GM23338 (cell line): ENCODE data around the gene RPL27A. TPM values are rescaled to one million over a fixed set of nuclear protein-coding genes. Genes with fewer than 3 reads are reported as not detected.

Source experiments
- ATAC-seq: fragments of 200-7000 bp; cut with Tn5 transposase; 3 replicates; pipeline ENCODE4 v1.9.1; 2020
- DNase-seq: peaks from one replicate; pipeline ENCODE4 v3.0.0-alpha.2; 2015; ENCODE audit warnings: low spot score
- H2AFZ ChIP-seq: fragments of 200-600 bp; sonication (generic); 2 replicates; pipeline ENCODE4 v1.8.0; 2016; ENCODE audit warnings: antibody characterized with exemption, mild to moderate bottlenecking, moderate library complexity
- H3F3A ChIP-seq: fragments of 200-600 bp; sonication (generic); replicated peaks from 2 replicates; pipeline ENCODE4 v1.8.0; 2017; ENCODE audit warnings: antibody characterized with exemption, mixed run types, low read depth
- H3K27ac ChIP-seq: fragments of 200-600 bp; sonication (generic); 2 replicates; pipeline ENCODE4 v1.6.1; 2016; ENCODE audit warnings: low read depth
- H3K27me3 ChIP-seq: fragments of 200-600 bp; sonication (generic); 2 replicates; pipeline ENCODE4 v1.8.0; 2016; ENCODE audit warnings: mild to moderate bottlenecking, mixed run types, moderate library complexity; ENCODE audit not compliant: insufficient read depth
- H3K36me3 ChIP-seq: fragments of 200-600 bp; sonication (generic); 2 replicates; pipeline ENCODE4 v1.8.0; 2016; ENCODE audit warnings: mild to moderate bottlenecking; ENCODE audit not compliant: insufficient read depth
- H3K4me1 ChIP-seq: fragments of 200-600 bp; sonication (generic); 2 replicates; pipeline ENCODE4 v1.8.0; 2016; ENCODE audit warnings: mild to moderate bottlenecking, moderate library complexity; ENCODE audit not compliant: insufficient read depth
- H3K4me2 ChIP-seq: fragments of 200-600 bp; sonication (generic); 2 replicates; pipeline ENCODE4 v1.7.1; 2017; ENCODE audit warnings: mixed run types
- H3K4me3 ChIP-seq: fragments of 200-600 bp; sonication (generic); 2 replicates; pipeline ENCODE4 v1.6.1; 2016; ENCODE audit warnings: mixed run types
- H3K79me2 ChIP-seq: fragments of 200-600 bp; sonication (generic); replicated peaks from 2 replicates; pipeline ENCODE4 v1.8.0; 2017; ENCODE audit warnings: mild to moderate bottlenecking; ENCODE audit not compliant: insufficient read depth
- H3K9me2 ChIP-seq: fragments of 200-600 bp; sonication (generic); 2 replicates; pipeline ENCODE4 v1.8.0; 2017; ENCODE audit not compliant: insufficient read depth
- H4K20me1 ChIP-seq: fragments of 200-600 bp; sonication (generic); replicated peaks from 2 replicates; pipeline ENCODE4 v1.8.0; 2017; ENCODE audit warnings: mild to moderate bottlenecking; ENCODE audit not compliant: insufficient read depth
- H3K27ac Mint-ChIP-seq: 2 replicates; pipeline ENCODE4 v1.8.0; 2020; ENCODE audit warnings: inconsistent platforms, mild to moderate bottlenecking, moderate library complexity, mixed read lengths
- H3K27me3 Mint-ChIP-seq: 3 replicates; pipeline ENCODE4 v1.8.0; 2022; ENCODE audit warnings: low read depth, mild to moderate bottlenecking, moderate library complexity, mixed read lengths, inconsistent platforms; ENCODE audit not compliant: insufficient read depth, poor library complexity
- H3K36me3 Mint-ChIP-seq: 3 replicates; pipeline ENCODE4 v1.8.0; 2021; ENCODE audit warnings: low read depth, mild to moderate bottlenecking, inconsistent platforms, moderate library complexity, mixed read lengths
- H3K4me1 Mint-ChIP-seq: 3 replicates; pipeline ENCODE4 v1.8.0; 2020; ENCODE audit warnings: mild to moderate bottlenecking, inconsistent platforms, mixed read lengths
- H3K4me3 Mint-ChIP-seq: 3 replicates; pipeline ENCODE4 v1.8.0; 2021; ENCODE audit warnings: moderate library complexity, mild to moderate bottlenecking, inconsistent platforms, mixed read lengths
- H3K9me3 Mint-ChIP-seq: 3 replicates; pipeline ENCODE4 v1.8.0; 2020; ENCODE audit warnings: moderate library complexity, mild to moderate bottlenecking, inconsistent platforms, mixed read lengths
- CREB1 ChIP-seq: fragments of 250-450 bp; sonication (Bioruptor Pico); IDR thresholded peaks from 2 replicates; pipeline ENCODE4 v1.5.0; 2020; ENCODE audit warnings: low read depth, mild to moderate bottlenecking, moderate library complexity
- EZH2 ChIP-seq: fragments of 200-600 bp; sonication (generic); IDR thresholded peaks from one replicate; pipeline ENCODE4 v1.8.0; 2017; ENCODE audit warnings: antibody characterized with exemption, mild to moderate bottlenecking, low read depth; ENCODE audit not compliant: unreplicated experiment
- EZH2phosphoT487 ChIP-seq: fragments of 200-600 bp; sonication (generic); IDR thresholded peaks from one replicate; pipeline ENCODE4 v1.8.1; 2018; ENCODE audit warnings: antibody characterized with exemption; ENCODE audit not compliant: unreplicated experiment
- JUNB ChIP-seq: IDR thresholded peaks from one replicate; pipeline ENCODE4 v1.6.1; 2016; ENCODE audit warnings: antibody characterized with exemption; ENCODE audit not compliant: unreplicated experiment
- NANOG ChIP-seq: IDR thresholded peaks from 2 replicates; pipeline ENCODE4 v1.6.1; 2016; ENCODE audit warnings: antibody characterized with exemption, borderline replicate concordance
- POLR2AphosphoS5 ChIP-seq: IDR thresholded peaks from 2 replicates; pipeline ENCODE4 v1.6.1; 2016; ENCODE audit warnings: antibody characterized with exemption, low read depth
- STAT1 ChIP-seq: IDR thresholded peaks from one replicate; pipeline ENCODE4 v1.6.1; 2016; ENCODE audit warnings: antibody characterized with exemption; ENCODE audit not compliant: unreplicated experiment
- ZNF114 ChIP-seq: fragments of 250-450 bp; sonication (Bioruptor Pico); IDR thresholded peaks from 2 replicates; pipeline ENCODE4 v1.5.0; 2020; ENCODE audit warnings: mild to moderate bottlenecking, moderate library complexity
- polyA plus RNA-seq: library from polyadenylated mRNA; unstranded; fragments of >200 nt; fragmentation: Nextera tagmentation; extraction: Ambion mirVana; gene quantifications from 2 replicates; pipeline ENCODE4 v1.2.1, GENCODE V29; 2016
- total RNA-seq: library from RNA; depleted of rRNA; stranded (reverse); fragments of >200 nt; shearing (Covaris generic); gene quantifications from 2 replicates; pipeline ENCODE4 v1.2.3, GENCODE V29; 2014
- TF ChIP-seq, protein P1 (sequence below): fragments of 250-450 bp; sonication (Bioruptor Pico); IDR thresholded peaks from 2 replicates; pipeline ENCODE4 v1.5.0; 2020; ENCODE audit warnings: mild to moderate bottlenecking, moderate library complexity

Gene RPL27A
- total and polyA plus RNA-seq, 2 experiments from 2014 or later: 1,283 to 3,167 TPM

DNA sequence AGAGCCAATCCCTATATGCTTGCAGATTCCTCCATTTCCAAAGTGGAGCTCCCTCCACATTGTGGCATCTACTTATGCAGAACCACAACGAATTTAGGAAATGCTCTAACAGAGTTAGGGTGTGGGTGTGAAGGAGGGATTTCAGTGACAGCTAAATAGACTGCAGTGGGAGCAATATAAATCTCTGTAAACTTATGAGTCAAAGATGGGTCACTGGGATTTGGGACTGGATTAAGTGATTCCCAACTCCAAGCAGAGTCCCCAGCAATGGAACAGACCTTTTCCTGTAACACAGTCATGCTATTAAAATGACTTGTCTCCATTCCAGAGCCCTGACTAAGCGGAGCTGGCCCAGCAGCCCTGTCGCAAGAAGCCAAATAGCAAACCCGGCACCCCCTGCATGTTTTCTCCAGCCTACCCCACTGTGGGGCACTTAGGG lies 36.6 kb downstream of the RPL27A start (continued):
- TF ChIP-seq, protein P1, sequence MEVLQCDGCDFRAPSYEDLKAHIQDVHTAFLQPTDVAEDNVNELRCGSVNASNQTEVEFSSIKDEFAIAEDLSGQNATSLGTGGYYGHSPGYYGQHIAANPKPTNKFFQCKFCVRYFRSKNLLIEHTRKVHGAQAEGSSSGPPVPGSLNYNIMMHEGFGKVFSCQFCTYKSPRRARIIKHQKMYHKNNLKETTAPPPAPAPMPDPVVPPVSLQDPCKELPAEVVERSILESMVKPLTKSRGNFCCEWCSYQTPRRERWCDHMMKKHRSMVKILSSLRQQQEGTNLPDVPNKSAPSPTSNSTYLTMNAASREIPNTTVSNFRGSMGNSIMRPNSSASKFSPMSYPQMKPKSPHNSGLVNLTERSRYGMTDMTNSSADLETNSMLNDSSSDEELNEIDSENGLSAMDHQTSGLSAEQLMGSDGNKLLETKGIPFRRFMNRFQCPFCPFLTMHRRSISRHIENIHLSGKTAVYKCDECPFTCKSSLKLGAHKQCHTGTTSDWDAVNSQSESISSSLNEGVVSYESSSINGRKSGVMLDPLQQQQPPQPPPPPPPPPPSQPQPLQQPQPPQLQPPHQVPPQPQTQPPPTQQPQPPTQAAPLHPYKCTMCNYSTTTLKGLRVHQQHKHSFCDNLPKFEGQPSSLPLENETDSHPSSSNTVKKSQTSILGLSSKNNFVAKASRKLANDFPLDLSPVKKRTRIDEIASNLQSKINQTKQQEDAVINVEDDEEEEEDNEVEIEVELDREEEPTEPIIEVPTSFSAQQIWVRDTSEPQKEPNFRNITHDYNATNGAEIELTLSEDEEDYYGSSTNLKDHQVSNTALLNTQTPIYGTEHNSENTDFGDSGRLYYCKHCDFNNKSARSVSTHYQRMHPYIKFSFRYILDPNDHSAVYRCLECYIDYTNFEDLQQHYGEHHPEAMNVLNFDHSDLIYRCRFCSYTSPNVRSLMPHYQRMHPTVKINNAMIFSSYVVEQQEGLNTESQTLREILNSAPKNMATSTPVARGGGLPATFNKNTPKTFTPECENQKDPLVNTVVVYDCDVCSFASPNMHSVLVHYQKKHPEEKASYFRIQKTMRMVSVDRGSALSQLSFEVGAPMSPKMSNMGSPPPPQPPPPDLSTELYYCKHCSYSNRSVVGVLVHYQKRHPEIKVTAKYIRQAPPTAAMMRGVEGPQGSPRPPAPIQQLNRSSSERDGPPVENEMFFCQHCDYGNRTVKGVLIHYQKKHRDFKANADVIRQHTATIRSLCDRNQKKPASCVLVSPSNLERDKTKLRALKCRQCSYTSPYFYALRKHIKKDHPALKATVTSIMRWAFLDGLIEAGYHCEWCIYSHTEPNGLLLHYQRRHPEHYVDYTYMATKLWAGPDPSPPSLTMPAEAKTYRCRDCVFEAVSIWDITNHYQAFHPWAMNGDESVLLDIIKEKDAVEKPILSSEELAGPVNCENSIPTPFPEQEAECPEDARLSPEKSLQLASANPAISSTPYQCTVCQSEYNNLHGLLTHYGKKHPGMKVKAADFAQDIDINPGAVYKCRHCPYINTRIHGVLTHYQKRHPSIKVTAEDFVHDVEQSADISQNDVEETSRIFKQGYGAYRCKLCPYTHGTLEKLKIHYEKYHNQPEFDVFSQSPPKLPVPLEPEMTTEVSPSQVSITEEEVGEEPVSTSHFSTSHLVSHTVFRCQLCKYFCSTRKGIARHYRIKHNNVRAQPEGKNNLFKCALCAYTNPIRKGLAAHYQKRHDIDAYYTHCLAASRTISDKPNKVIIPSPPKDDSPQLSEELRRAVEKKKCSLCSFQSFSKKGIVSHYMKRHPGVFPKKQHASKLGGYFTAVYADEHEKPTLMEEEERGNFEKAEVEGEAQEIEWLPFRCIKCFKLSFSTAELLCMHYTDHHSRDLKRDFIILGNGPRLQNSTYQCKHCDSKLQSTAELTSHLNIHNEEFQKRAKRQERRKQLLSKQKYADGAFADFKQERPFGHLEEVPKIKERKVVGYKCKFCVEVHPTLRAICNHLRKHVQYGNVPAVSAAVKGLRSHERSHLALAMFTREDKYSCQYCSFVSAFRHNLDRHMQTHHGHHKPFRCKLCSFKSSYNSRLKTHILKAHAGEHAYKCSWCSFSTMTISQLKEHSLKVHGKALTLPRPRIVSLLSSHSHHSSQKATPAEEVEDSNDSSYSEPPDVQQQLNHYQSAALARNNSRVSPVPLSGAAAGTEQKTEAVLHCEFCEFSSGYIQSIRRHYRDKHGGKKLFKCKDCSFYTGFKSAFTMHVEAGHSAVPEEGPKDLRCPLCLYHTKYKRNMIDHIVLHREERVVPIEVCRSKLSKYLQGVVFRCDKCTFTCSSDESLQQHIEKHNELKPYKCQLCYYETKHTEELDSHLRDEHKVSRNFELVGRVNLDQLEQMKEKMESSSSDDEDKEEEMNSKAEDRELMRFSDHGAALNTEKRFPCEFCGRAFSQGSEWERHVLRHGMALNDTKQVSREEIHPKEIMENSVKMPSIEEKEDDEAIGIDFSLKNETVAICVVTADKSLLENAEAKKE (CRISPR knock-in tag): no peak
- TF ChIP-seq JUNB (no peak), STAT1 (no peak), NANOG (no peak), CREB1 (CRISPR knock-in tag) (no peak)

DNA sequence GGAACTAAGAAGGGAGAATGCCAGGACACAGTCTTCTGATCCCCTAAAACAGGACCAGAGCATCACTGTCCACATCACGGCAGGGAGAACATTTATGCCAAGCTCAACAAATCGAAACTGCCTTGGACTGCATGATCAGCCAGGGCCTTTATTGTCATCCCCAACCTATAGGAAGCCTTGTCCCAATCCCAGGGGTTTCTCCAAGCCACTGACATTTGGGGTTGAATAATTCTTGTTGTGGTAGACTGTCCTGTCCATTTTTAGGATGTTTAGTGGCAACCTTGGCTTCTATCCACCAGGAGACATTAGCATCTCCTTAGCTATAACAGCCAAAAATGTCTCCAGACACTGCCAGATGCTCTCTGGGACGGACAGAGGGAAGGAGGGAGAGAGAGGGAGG lies 37.1 kb downstream of the RPL27A start:
- no peak for ATAC-seq
- no peak for DNase-seq
- H3F3A ChIP-seq: no peaks in the 10 kb centered on the region
- Mint-ChIP-seq H3K9me3 (no peaks in the 10 kb centered on the region), H3K27ac (no peak overlapping the region), H3K27me3 (peaks cover 15% of the 10 kb centered on the region), H3K4me3 (no peak overlapping the region), H3K36me3 (peaks cover 12% of the 10 kb centered on the region), H3K4me1 (peaks cover 60% of the 10 kb centered on the region)
- H3K4me2 ChIP-seq: no peak overlapping the region
- H3K9me2 ChIP-seq: no peaks in the 10 kb centered on the region
- no peaks in the 10 kb centered on the region for H3K27me3 ChIP-seq
- H2AFZ ChIP-seq: no peak overlapping the region
- H3K4me1 ChIP-seq: peaks cover 11% of the 10 kb centered on the region; the same call in 1 of the 2 replicates
- no peaks in the 10 kb centered on the region for H3K79me2 ChIP-seq
- H3K4me3 ChIP-seq: no peak overlapping the region
- no peak overlapping the region for H3K27ac ChIP-seq
- H4K20me1 ChIP-seq: no peaks in the 10 kb centered on the region
- H3K36me3 ChIP-seq: no peaks in the 10 kb centered on the region
- TF ChIP-seq EZH2phosphoT487 (no peak), CREB1 (CRISPR knock-in tag) (no peak), STAT1 (no peak), NANOG (no peak), POLR2AphosphoS5 (no peak), EZH2 (no peak), ZNF114 (CRISPR knock-in tag) (no peak)
- TF ChIP-seq, protein P1 (CRISPR knock-in tag): no peak
